H1 (cell line): ENCODE results near the gene CROCC2. TPM values are rescaled to one million over a fixed set of nuclear protein-coding genes. Genes with fewer than 3 reads are reported as not detected.

ENCODE experiments used
- CTCF ChIA-PET: fragments of 300-600 bp; sonication (Branson Sonifier 250); formaldehyde crosslinking; loops from one replicate; lab custom pipeline; 2021; ENCODE audit not compliant: partially characterized antibody; lab: Charles Lee
- POLR2A ChIA-PET: fragments of 300-600 bp; sonication (Branson Sonifier 250); formaldehyde crosslinking; loops from one replicate; lab custom pipeline; 2021; ENCODE audit warnings: inconsistent platforms; ENCODE audit not compliant: partially characterized antibody; lab: Charles Lee
- DNase-seq, 2 experiments: peaks; one replicate each; pipeline versions ENCODE4 v3.0.0 to v3.0.0-alpha.2; 2010 to 2022; ENCODE audit warnings: low spot score in 2 of 2, low read depth in 1 of 2, mixed read lengths in 1 of 2
- FAIRE-seq: peaks from 2 replicates; lab custom pipeline; 2011; peaks lifted over from hg19 to GRCh38; lab: Jason Lieb, UNC
- H2AFZ ChIP-seq: 2 replicates; pipeline ENCODE4 v1.8.1; 2012; ENCODE audit warnings: low read length, inconsistent platforms
- H2AK5ac ChIP-seq: 2 replicates; pipeline ENCODE4 v1.6.1; 2013; ENCODE audit warnings: low read depth, low read length
- H2BK120ac ChIP-seq: replicated peaks from 2 replicates; pipeline ENCODE3; 2013; ENCODE audit warnings: low read depth, low read length, inconsistent platforms
- H2BK12ac ChIP-seq: 2 replicates; pipeline ENCODE4 v1.6.1; 2013; ENCODE audit warnings: low read depth, low read length
- H2BK15ac ChIP-seq: 2 replicates; pipeline ENCODE4 v1.6.1; 2013; ENCODE audit warnings: low read length
- H2BK20ac ChIP-seq: 2 replicates; pipeline ENCODE4 v1.6.1; 2013; ENCODE audit warnings: low read length
- H2BK5ac ChIP-seq: 2 replicates; pipeline ENCODE4 v1.6.1; 2013; ENCODE audit warnings: low read depth, low read length
- H3K14ac ChIP-seq: 2 replicates; pipeline ENCODE4 v1.6.1; 2013; ENCODE audit warnings: inconsistent platforms; ENCODE audit not compliant: insufficient read length
- H3K18ac ChIP-seq: 2 replicates; pipeline ENCODE4 v1.6.1; 2013; ENCODE audit warnings: low read length; ENCODE audit errors: extremely low read depth
- H3K23ac ChIP-seq: 2 replicates; pipeline ENCODE4 v1.6.1; 2013; ENCODE audit warnings: inconsistent platforms; ENCODE audit not compliant: insufficient read length
- H3K23me2 ChIP-seq: 2 replicates; pipeline ENCODE4 v1.6.1; 2013; ENCODE audit warnings: low read depth, low read length
- H3K27ac ChIP-seq: 2 replicates; pipeline ENCODE4 v1.6.1; 2011; ENCODE audit warnings: low read depth, low read length, inconsistent platforms
- H3K27me3 ChIP-seq, 4 experiments: replicated peaks in 1 of 4; 1 replicate in 1 of 4; 2 replicates in 3 of 4; pipeline versions ENCODE4 v1.6.1 to v1.8.1; 2011 to 2013; ENCODE audit warnings: low read length in 3 of 4, mild to moderate bottlenecking in 3 of 4, inconsistent platforms in 2 of 4, mixed read lengths in 2 of 4, moderate library complexity in 1 of 4; ENCODE audit not compliant: control insufficient read depth in 3 of 4, insufficient read depth in 3 of 4; ENCODE audit errors: extremely low read depth in 1 of 4
- H3K36me3 ChIP-seq, 4 experiments: 2 replicates each; pipeline versions ENCODE4 v1.6.1 to v1.8.1; 2011 to 2013; ENCODE audit warnings: mild to moderate bottlenecking in 4 of 4, low read length in 3 of 4, moderate library complexity in 2 of 4, control low read depth in 1 of 4, inconsistent platforms in 1 of 4; ENCODE audit not compliant: insufficient read depth in 4 of 4, control insufficient read depth in 2 of 4
- H3K4ac ChIP-seq: replicated peaks from 2 replicates; pipeline ENCODE3; 2013; ENCODE audit warnings: low read length, low read depth, mixed read lengths, inconsistent platforms; ENCODE audit not compliant: insufficient read length
- H3K4me1 ChIP-seq, 4 experiments: replicated peaks in 1 of 4; 1 replicate in 1 of 4; 2 replicates in 3 of 4; pipeline versions ENCODE4 v1.6.1 to v1.8.1; 2011 to 2013; ENCODE audit warnings: low read length in 3 of 4, inconsistent platforms in 2 of 4, mixed read lengths in 1 of 4; ENCODE audit not compliant: insufficient read depth in 4 of 4, control insufficient read depth in 3 of 4
- H3K4me2 ChIP-seq, 2 experiments: 2 replicates each; pipeline versions ENCODE4 v1.6.1 to v1.8.1; 2011 to 2013; ENCODE audit warnings: low read depth in 2 of 2, low read length in 2 of 2, control low read depth in 1 of 2, inconsistent platforms in 1 of 2, mild to moderate bottlenecking in 1 of 2; ENCODE audit not compliant: insufficient read depth in 1 of 2
- H3K4me3 ChIP-seq, 4 experiments: fragments of 200-600, 300-600 bp in 1 of 4; sonication (generic), shearing (Covaris generic), sonication (Bioruptor Twin) in 1 of 4; 2 replicates each; pipeline versions ENCODE4 v1.5.1 to v1.8.1; 2011 to 2016; ENCODE audit warnings: low read length in 4 of 4, low read depth in 3 of 4, control low read depth in 2 of 4, inconsistent platforms in 2 of 4, mild to moderate bottlenecking in 2 of 4, mixed read lengths in 1 of 4, moderate library complexity in 1 of 4; ENCODE audit not compliant: insufficient read depth in 2 of 4; ENCODE audit errors: extremely low read depth in 1 of 4
- H3K56ac ChIP-seq: replicated peaks from 2 replicates; pipeline ENCODE3; 2013; ENCODE audit warnings: low read depth, mild to moderate bottlenecking, mixed read lengths, low read length, inconsistent platforms; ENCODE audit not compliant: insufficient read length
- H3K79me1 ChIP-seq: 2 replicates; pipeline ENCODE4 v1.6.1; 2013; ENCODE audit warnings: low read depth, low read length, control low read depth
- H3K79me2 ChIP-seq, 2 experiments: 2 replicates each; pipeline versions ENCODE4 v1.6.1 to v1.8.1; 2012 to 2013; ENCODE audit warnings: low read length in 2 of 2, mild to moderate bottlenecking in 2 of 2, inconsistent platforms in 1 of 2; ENCODE audit not compliant: insufficient read depth in 2 of 2, control insufficient read depth in 1 of 2
- H3K9ac ChIP-seq, 4 experiments: replicated peaks in 1 of 4; 1 replicate in 1 of 4; 2 replicates in 3 of 4; pipeline versions ENCODE4 v1.6.1 to v1.8.1; 2011 to 2013; ENCODE audit warnings: low read depth in 3 of 4, low read length in 3 of 4, control low read depth in 2 of 4, mild to moderate bottlenecking in 2 of 4, moderate library complexity in 2 of 4, inconsistent platforms in 1 of 4; ENCODE audit errors: extremely low read depth in 1 of 4
- H3K9me3 ChIP-seq, 2 experiments: 2 replicates each; pipeline versions ENCODE4 v1.6.1 to v1.8.1; 2012 to 2013; ENCODE audit warnings: mild to moderate bottlenecking in 2 of 2, moderate library complexity in 2 of 2, control low read depth in 1 of 2, inconsistent platforms in 1 of 2, low read depth in 1 of 2, low read length in 1 of 2, mixed read lengths in 1 of 2; ENCODE audit not compliant: insufficient read depth in 2 of 2
- H4K20me1 ChIP-seq, 2 experiments: replicated peaks in 1 of 2; 2 replicates each; pipeline versions ENCODE3 to v1.8.1; 2011 to 2013; ENCODE audit warnings: inconsistent platforms in 2 of 2, low read length in 2 of 2, mild to moderate bottlenecking in 1 of 2; ENCODE audit not compliant: insufficient read depth in 2 of 2, control insufficient read depth in 1 of 2
- H4K5ac ChIP-seq: 2 replicates; pipeline ENCODE4 v1.6.1; 2013; ENCODE audit warnings: low read length, low read depth, mixed read lengths, inconsistent platforms; ENCODE audit not compliant: insufficient read length
- H4K8ac ChIP-seq: 2 replicates; pipeline ENCODE4 v1.8.0; 2013; ENCODE audit warnings: mild to moderate bottlenecking, moderate library complexity, low read length, inconsistent platforms; ENCODE audit not compliant: insufficient read depth; ENCODE audit errors: extremely low read depth
- H4K91ac ChIP-seq: replicated peaks from 2 replicates; pipeline ENCODE3; 2013; ENCODE audit warnings: low read length, mixed read lengths, inconsistent platforms; ENCODE audit not compliant: insufficient read length
- ATF2 ChIP-seq: IDR thresholded peaks from 2 replicates; pipeline ENCODE4 v1.6.1; 2012; ENCODE audit warnings: low read length, inconsistent platforms
- CHD1 ChIP-seq: IDR thresholded peaks from 2 replicates; pipeline ENCODE4 v1.6.1; 2012; ENCODE audit warnings: low read depth, low read length, improper control_type of control experiment
- CTCF ChIP-seq, 3 experiments: IDR thresholded peaks; 1 replicate in 2 of 3; 2 replicates in 1 of 3; pipeline versions ENCODE4 v1.5.1 to v1.6.1; 2011; ENCODE audit warnings: low read length in 3 of 3, mild to moderate bottlenecking in 3 of 3, inconsistent platforms in 2 of 3, low read depth in 1 of 3, moderate library complexity in 1 of 3; ENCODE audit not compliant: insufficient read depth in 1 of 3; ENCODE audit errors: control extremely low read depth in 1 of 3
- RBBP5 ChIP-seq: IDR thresholded peaks from 2 replicates; pipeline ENCODE4 v1.7.1; 2012; ENCODE audit warnings: low read depth, mild to moderate bottlenecking, inconsistent platforms, low read length, moderate library complexity, borderline replicate concordance
- SP2 ChIP-seq: IDR thresholded peaks from 2 replicates; pipeline ENCODE4 v1.6.1; 2012; ENCODE audit warnings: mild to moderate bottlenecking, low read length, inconsistent platforms
- TBP ChIP-seq: IDR thresholded peaks from 2 replicates; pipeline ENCODE4 v1.6.1; 2011; ENCODE audit warnings: low read depth, low read length, improper control_type of control experiment
- WGBS, 2 experiments: shearing (Covaris generic) in 1 of 2; methylation state at CpG; one replicate each; pipeline versions ENCODE4 v1.1.6 to v1.1.7; 2013 to 2015; ENCODE audit warnings: low lambda C conversion rate in 2 of 2, mixed read lengths in 2 of 2, inconsistent platforms in 1 of 2, low coverage in 1 of 2, missing lambda C conversion rate in 1 of 2; ENCODE audit not compliant: insufficient replicate concordance in 2 of 2, insufficient coverage in 1 of 2, insufficient read length in 1 of 2; ENCODE audit errors: extremely low coverage in 1 of 2, missing lambda C conversion rate in 1 of 2; 5-methylcytosine and 5-hydroxymethylcytosine counted together
- polyA plus RNA-seq, 7 experiments: library from polyadenylated mRNA; depleted of rRNA in 3 of 7; stranded (reverse) in 5 of 7; unstranded in 2 of 7; fragments of >200 nt in 5 of 7; fragments of 200-250 nt in 2 of 7; gene quantifications; 1 replicate in 5 of 7; 2 replicates in 1 of 7; 4 replicates in 1 of 7; pipeline versions ENCODE4 v1.2.1 to v1.2.3, GENCODE V29; 2011 to 2013; ENCODE audit warnings: missing spikeins in 2 of 7, mixed read lengths in 2 of 7
- total RNA-seq: library from RNA; stranded (reverse); fragmentation: NEBNext Ultra II Directional; extraction: Animal tissue kit (Norgen Biotek cat#: 25700); gene quantifications from 2 replicates; pipeline ENCODE4 v1.2.1, GENCODE V29; 2021

CROCC2 gene
- total and polyA plus RNA-seq, 2 of the 8 experiments (the other 6 are each of a cell fraction or from before 2014, with no cell fraction given) = not detected

- no peaks in the 10 kb centered on the region for H3K79me2 ChIP-seq
- H3K27ac ChIP-seq = no peak overlapping the region
- 86% methylated on average over 14 of the region's 14 CpGs; no CpG with 5 or more reads in 1 of the 2 experiments for WGBS, 2 experiments
- H3K4me2 ChIP-seq = no peak overlapping the region
- CTCF ChIA-PET = interaction anchor here (0.6 to 1.7 kb wide), 3 partner anchors 39 to 119 kb away, joined by 3 to 7 read pairs (median 3); no protein-coding TSS in a partner anchor
- FAIRE-seq (no peak), DNase-seq (peak in 1 of 2 experiments; percentile 35)
- no peak overlapping the region for H3K14ac ChIP-seq
- H2BK5ac ChIP-seq = no peak overlapping the region
- H3K79me1 ChIP-seq = no peaks in the 10 kb centered on the region
- no peak overlapping the region for H2AFZ ChIP-seq
- H3K4me3 ChIP-seq = no peak overlapping the region
- no peak overlapping the region for H2AK5ac ChIP-seq
- H4K20me1 ChIP-seq = peaks cover 0 to 9% of the 10 kb centered on the region in 2 experiments
- H3K36me3 ChIP-seq = no peaks in the 10 kb centered on the region
- H4K5ac ChIP-seq = no peak overlapping the region
- H3K9ac ChIP-seq = no peak overlapping the region
- H3K56ac ChIP-seq = no peak overlapping the region
- H4K8ac ChIP-seq = peak overlapping the region; percentile 63; the same call in 1 of the 2 replicates
- H2BK12ac ChIP-seq = no peak overlapping the region
- no peak overlapping the region for H2BK20ac ChIP-seq
- no peaks in the 10 kb centered on the region for H3K27me3 ChIP-seq
- POLR2A ChIA-PET = interaction anchor here (1.4 kb wide), 1 partner anchor 9 kb away, joined by 4 read pairs; no protein-coding TSS in a partner anchor
- no peak overlapping the region for H3K23ac ChIP-seq
- no peak overlapping the region for H3K18ac ChIP-seq
- peaks cover 0 to 4% (median under 1%) of the 10 kb centered on the region in 4 experiments; a peak in 3 of 7 replicates for H3K4me1 ChIP-seq
- no peak overlapping the region for H2BK15ac ChIP-seq
- no peaks in the 10 kb centered on the region; a peak in 1 of 4 replicates for H3K9me3 ChIP-seq
- peaks cover 13% of the 10 kb centered on the region; the same call in 1 of the 2 replicates for H3K23me2 ChIP-seq
- no peak overlapping the region for H3K4ac ChIP-seq
- no peak overlapping the region for H2BK120ac ChIP-seq
- H4K91ac ChIP-seq = no peak overlapping the region
- TF ChIP-seq RBBP5 = no peak
- TF ChIP-seq CHD1 = no peak
- TF ChIP-seq CTCF (IDR thresholded peaks at IDR 0.05; ENCODE audit: control extremely low read depth in 1 of 3, insufficient read depth in 1 of 3, low read depth in 1 of 3, low read length in 3 of 3) = no peak
- TF ChIP-seq SP2 = no peak
- TF ChIP-seq ATF2 = no peak
- TF ChIP-seq TBP = no peak
These were observed 47.6 kb downstream of the CROCC2 start for GRCh38 chr2:240953426-240954410.
